Measurements from ENCODE around the gene KLC4. TPM values are rescaled to one million over a fixed set of nuclear protein-coding genes. Genes with fewer than 3 reads are reported as not detected.

KLC4 gene
- total and polyA plus RNA-seq, 2 experiments from 2014 or later: 38.4 to 57.2 TPM

DNA sequence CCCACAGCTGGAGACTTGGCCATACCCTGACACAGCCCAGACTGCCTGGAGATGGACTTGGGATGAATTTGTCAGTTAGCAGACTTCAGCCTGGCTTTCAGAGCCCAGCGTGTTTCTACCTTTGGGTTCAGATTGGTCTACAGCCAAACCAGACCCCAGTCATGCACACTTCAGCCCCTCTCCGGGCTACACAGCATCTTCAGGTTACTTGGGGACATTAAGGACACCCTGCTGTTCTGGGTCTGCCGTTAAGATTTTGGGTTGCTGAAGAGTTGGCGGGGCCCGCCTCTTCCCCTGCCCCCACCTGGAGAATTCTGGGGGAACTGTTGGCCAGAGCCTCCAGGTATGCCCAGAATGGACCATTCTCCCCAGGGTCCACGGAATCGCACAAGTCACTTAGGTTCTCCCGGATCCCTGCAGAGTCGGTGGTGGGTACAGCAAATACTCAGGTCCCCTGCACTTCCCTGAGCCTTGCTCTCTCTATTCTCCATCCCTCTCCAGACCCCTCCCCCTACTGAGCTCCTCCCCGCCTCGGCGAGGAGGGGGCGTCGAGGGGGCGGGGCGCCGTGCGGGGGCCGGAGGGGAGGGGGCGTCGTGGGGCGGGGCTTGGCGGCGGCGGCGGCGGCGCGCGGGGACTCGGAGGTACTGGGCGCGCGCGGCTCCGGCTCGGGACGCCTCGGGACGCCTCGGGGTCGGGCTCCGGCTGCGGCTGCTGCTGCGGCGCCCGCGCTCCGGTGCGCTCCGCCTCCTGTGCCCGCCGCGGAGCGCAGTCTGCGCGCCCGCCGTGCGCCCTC, 16.4 kb downstream of the KLC4 start, which contains the start of gene PTK7:
PTK7 (plus strand) TSS at position 645 of the 794 bp plus-strand sequence. CDS start 175 bp downstream, outside the sequence.
- no peaks in the 10 kb centered on the region for H3K27me3 ChIP-seq
- TF ChIP-seq, protein P1, sequence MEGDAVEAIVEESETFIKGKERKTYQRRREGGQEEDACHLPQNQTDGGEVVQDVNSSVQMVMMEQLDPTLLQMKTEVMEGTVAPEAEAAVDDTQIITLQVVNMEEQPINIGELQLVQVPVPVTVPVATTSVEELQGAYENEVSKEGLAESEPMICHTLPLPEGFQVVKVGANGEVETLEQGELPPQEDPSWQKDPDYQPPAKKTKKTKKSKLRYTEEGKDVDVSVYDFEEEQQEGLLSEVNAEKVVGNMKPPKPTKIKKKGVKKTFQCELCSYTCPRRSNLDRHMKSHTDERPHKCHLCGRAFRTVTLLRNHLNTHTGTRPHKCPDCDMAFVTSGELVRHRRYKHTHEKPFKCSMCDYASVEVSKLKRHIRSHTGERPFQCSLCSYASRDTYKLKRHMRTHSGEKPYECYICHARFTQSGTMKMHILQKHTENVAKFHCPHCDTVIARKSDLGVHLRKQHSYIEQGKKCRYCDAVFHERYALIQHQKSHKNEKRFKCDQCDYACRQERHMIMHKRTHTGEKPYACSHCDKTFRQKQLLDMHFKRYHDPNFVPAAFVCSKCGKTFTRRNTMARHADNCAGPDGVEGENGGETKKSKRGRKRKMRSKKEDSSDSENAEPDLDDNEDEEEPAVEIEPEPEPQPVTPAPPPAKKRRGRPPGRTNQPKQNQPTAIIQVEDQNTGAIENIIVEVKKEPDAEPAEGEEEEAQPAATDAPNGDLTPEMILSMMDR (IDR thresholded peaks at IDR 0.05; ENCODE audit: low read depth, low read length): no peak
- H3K27ac ChIP-seq: peak within 1 kb of the TSS; percentile 53
- H3K9me3 ChIP-seq (ENCODE audit: low read depth): no peaks in the 10 kb centered on the region
- peak within 1 kb of the TSS; percentile 96 for H3K4me3 ChIP-seq
- DNase-seq (ENCODE audit: low read depth in 1 of 2, low spot score in 1 of 2): peak; percentile 80 to 92
- H3K36me3 ChIP-seq: peaks cover 6% of the 10 kb centered on the region
- peaks cover 6% of the 10 kb centered on the region for H3K4me1 ChIP-seq (ENCODE audit: low read depth)

- Histone ChIP-seq H3K4me3 (peak overlapping the region; percentile 96), H3K36me3 (peaks cover 6% of the 10 kb centered on the region), H3K27ac (peak overlapping the region; percentile 53), H3K27me3 (no peaks in the 10 kb centered on the region), H3K4me1 (ENCODE audit: low read depth) (peaks cover 6% of the 10 kb centered on the region), H3K9me3 (ENCODE audit: low read depth) (no peaks in the 10 kb centered on the region)
- TF ChIP-seq, protein P1 (IDR thresholded peaks at IDR 0.05; ENCODE audit: low read depth, low read length): no peak
- peak; percentile 54 to 64 for DNase-seq (ENCODE audit: low read depth in 1 of 2, low spot score in 1 of 2)
Observed at GRCh38 chr6:43076464-43077332, 17.3 kb downstream of the KLC4 start.

DNA sequence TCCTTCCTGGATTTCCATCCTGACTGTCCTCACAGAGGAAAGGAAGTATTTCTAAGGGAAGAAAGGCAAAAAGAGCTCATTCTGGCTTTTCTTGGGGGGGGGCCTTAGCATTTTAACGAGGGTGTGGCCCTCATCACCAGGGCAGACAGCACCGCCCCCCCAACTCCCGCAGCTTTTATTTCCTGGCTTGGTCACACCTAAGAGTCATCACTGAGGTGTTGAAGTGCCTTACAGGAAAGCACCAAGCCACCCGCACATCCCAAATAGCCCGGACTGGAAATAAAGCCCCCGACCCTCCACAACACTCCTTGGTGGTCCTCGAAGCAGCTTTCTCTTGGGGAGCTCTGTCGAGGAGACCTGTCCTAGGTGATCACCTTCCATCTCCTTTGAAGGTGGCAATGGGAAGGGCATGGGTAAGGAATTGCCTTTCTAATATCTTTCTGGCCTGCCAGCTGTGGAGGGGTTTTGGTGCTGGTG, 17.9 kb downstream of the KLC4 start:
- H3K27ac ChIP-seq: peak overlapping the region; percentile 53

GRCh38 chr6:43077981-43078511, 18.6 kb downstream of the KLC4 start:
- H3K4me1 ChIP-seq (ENCODE audit: low read depth): peaks cover 6% of the 10 kb centered on the region
- peak overlapping the region; percentile 96 for H3K4me3 ChIP-seq
- no peak overlapping the region for H3K27ac ChIP-seq
- TF ChIP-seq, protein P1 (IDR thresholded peaks at IDR 0.05; ENCODE audit: low read depth, low read length): no peak
- DNase-seq (ENCODE audit: low read depth in 1 of 2, low spot score in 1 of 2): peak in 1 of 2 donors; percentile 62
- H3K9me3 ChIP-seq (ENCODE audit: low read depth): no peaks in the 10 kb centered on the region
- H3K27me3 ChIP-seq: no peaks in the 10 kb centered on the region
- H3K36me3 ChIP-seq: peaks cover 1% of the 10 kb centered on the region

More for the DNA sequence above, 17.9 kb downstream of the KLC4 start:
- TF ChIP-seq, protein P1 (IDR thresholded peaks at IDR 0.05; ENCODE audit: low read depth, low read length): no peak
- DNase-seq (ENCODE audit: low read depth in 1 of 2, low spot score in 1 of 2): no peak
- H3K36me3 ChIP-seq: peaks cover 6% of the 10 kb centered on the region
- H3K27me3 ChIP-seq: no peaks in the 10 kb centered on the region
- peaks cover 6% of the 10 kb centered on the region for H3K4me1 ChIP-seq (ENCODE audit: low read depth)
- no peaks in the 10 kb centered on the region for H3K9me3 ChIP-seq (ENCODE audit: low read depth)
- H3K4me3 ChIP-seq: peak overlapping the region; percentile 96

DNA sequence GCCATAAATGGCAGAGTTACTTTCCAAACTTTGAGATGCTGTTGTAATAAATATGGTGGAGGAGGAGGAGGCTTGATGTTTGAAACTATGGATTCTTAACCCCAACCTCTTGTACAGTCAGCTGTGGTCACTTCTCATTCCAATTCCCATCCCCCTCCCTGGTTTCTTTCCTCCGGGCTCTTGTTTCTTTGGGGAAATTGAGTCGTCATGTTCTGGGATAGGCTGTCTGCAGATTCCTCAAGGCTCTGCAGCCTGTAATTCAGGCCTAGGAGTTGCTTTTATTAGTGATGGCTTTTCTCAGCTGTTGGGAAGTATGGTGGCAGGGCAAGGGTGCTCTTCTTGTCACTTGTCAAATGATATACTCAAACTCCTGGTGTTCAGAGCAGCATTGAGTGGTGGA, 19.3 kb downstream of the KLC4 start:
- Histone ChIP-seq H3K27me3 (no peaks in the 10 kb centered on the region), H3K9me3 (ENCODE audit: low read depth) (no peaks in the 10 kb centered on the region), H3K27ac (no peak overlapping the region), H3K4me3 (no peak overlapping the region), H3K36me3 (no peaks in the 10 kb centered on the region), H3K4me1 (ENCODE audit: low read depth) (peaks cover 6% of the 10 kb centered on the region)
- peak in 1 of 2 donors; percentile 69 for DNase-seq (ENCODE audit: low read depth in 1 of 2, low spot score in 1 of 2)
- TF ChIP-seq, protein P1 (IDR thresholded peaks at IDR 0.05; ENCODE audit: low read depth, low read length): no peak
